HS-5 (cell line): ENCODE measurements around the gene SLC35F3.
A peak's percentile ranks its signal among the peaks of the same experiment; 100 is the strongest.
"Not testable (repeated sequence)": the region's sequence is repeated elsewhere in the genome, so short reads cannot be mapped to it uniquely, and the experiment has no call there.

Experiments used
- DNase-seq: peaks from one replicate; pipeline ENCODE4 v3.0.0-alpha.2; 2012; ENCODE audit warnings: low read depth

The SLC35F3 gene

DNA sequence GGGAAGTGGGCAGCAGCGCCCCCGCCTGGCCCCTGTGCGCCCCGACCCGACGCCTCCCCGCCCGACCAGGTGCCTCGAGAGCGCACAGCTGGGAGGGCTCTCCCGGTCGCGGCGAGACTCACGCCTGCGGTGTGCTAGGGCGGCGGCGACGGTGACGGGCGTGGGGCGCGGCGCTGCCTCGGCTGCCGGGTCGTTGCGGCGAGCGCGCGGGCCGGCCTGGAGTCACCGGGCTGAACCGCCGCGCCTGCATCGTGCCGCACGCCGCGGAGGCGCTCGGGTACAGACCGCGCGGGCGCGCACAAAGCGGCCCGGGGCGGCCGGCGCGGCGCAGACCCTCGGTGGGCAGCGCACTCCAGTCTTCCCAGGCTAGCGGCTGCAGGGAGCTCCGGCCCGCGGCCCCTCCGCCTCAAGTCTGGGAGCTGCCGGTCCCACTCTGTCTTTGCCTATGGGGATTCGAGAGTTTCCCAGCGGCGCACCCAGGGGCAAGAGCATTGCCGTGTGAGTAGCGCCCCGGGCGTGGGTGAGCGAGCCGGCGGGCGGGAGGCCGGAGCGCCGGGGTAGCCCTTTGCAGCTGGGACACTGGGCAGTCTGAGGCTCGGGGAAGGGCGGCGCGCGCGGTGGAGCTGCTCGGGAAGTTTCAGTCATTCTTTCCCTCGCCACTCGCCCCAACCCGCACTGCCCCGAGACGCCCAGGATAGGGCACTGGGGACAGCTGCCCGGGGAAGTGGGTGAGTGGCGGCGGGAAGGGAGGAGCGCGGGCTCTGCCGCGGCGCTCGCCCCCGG is at the start of gene SLC35F3:
SLC35F3 (plus strand) TSS at position 44 of the 783 bp plus-strand sequence.
- DNase-seq, result no peak

DNA sequence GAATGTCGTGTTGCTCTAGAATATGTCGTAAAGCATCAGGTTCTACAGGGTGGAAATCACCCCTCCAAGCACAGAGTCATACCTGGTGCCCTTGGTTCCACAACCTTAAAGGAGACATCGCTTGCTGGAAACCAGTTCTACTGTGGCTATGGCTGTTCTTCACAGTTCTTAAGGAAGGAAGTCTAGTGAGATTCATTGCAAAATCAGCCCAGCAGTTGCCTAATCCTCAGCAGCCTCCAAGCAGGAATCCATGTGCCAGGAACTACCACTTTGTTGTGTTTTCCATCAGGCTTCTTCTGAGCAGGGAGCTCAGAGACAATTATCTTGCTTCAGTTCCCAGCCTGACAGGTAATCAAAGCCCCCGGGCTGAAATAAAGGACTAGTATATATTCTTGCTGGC is 45.0 kb upstream of the SLC35F3 start:
- no peak for DNase-seq

DNA sequence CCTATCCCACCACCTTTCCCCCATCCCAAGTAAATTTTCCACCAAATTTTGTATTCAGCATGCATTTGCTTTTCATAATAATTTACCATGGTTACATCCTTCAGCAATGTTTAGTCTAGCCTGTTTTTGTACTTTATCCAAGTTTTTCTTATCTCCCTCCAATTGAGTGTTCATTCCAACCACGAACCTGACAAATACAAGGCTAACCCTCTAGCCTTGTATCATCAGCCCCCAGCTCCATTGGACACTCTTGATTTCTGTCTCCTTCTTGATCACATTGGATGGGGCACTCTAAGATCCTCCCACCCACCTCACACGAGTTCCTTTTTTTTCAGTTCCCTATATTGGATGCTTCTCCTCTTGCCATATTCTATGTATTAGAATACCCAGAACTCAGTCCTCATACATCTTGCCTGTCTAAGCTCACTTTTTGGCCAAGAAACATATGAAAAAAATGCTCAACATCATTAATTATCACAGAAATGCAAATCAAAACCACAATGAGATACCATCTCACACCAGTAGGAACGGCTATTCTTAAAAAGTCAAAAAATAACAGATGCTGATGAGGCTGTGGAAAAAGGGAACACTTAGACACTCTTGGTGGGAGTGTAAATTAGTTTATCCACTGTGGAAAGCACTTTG is 40.5 kb upstream of the SLC35F3 start:
- no peak for DNase-seq

DNA sequence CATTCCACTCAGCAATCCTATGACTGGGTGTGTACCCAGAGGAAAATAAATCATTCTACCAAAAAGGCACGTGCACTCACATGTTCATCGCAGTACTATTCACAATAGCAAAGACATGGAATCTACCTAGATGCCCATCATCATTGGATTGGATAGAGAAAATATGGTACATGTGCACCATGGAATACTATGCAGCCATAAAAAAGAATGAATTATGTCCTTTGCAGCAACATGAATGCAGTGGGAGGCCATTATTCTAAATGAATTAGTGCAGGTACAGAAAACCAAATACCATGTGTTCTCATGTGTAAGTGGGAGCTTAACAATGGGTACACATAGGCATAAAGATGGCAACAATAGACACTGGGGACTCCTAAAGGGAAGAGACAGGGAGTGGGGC is 39.9 kb upstream of the SLC35F3 start:
- no peak for DNase-seq

DNA sequence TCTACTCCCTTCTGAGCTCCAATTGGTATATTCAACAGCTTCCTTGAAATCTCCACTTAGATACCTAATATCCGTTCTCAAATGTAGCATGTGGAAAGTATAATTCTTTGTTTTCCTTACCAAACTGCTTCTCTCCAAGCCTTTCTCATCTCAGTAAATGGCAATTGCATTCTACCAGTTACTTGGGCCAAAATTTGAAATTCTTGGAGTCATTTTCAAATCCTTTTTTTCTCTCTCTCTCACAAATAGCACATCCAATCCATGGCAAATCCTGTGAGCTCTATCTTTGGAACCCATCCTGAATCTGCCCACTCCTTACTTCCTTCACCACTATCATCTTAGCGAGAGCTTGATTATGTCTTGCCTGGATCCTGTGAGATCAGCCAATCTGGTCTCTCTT is 39.3 kb upstream of the SLC35F3 start:
- DNase-seq, result no peak

DNA sequence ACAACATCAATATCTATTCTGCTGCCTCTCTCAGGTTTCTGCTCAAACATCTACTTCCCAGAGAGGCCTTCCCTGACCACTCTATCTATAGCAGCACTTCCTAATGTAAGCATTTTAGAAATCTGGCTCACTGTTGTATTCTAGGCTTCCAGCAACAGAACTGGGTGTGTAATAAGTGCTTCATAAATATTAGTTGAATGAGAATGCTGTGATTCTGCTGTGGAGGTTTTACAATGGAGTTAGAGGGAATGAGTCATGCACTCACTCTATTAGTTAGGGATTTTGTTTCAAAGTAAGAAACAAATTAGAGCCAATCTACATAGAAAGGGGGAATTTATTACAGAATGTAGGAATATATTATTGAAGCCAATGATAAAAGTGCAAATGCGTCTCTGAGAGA is 38.6 kb upstream of the SLC35F3 start:
- no peak for DNase-seq

DNA sequence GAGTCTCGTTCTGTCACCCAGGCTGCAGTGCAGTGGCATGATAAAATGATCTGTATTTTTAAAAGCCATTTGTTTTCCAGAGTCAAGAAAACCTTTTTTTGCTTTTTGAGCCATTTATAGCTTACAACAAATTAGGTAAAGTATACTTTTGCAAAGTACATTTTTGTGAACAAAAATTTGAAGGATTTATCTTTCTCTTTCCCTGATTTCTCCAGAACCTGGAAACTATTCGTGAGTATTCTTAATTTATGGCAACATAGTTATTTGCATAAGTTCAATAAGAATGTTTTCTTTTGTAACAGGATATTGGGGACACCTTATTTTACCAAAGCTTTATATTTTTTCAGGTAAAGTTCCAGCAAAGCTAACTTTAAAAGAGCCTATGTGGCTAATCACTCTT is 37.4 kb upstream of the SLC35F3 start:
- no peak for DNase-seq

DNA sequence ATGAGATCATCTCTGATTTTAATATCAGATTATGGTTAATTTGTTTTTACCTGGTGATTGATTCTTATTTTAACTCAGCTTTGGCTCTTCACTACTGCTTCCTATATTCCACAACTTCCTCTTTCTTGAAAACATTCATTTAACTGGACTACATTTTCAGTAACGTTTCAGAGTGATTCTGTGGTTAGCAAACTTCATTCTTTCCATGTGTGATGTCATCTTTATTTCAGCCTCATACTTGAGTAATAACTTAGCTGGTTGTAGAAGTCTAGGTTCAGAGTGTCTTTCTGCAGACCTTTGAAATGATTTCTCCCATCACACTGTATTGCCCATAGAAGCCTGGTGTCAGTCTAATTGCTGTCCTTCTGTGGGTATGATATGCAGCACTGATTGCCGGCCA is 36.0 kb upstream of the SLC35F3 start:
- peak; percentile 28 for DNase-seq

DNA sequence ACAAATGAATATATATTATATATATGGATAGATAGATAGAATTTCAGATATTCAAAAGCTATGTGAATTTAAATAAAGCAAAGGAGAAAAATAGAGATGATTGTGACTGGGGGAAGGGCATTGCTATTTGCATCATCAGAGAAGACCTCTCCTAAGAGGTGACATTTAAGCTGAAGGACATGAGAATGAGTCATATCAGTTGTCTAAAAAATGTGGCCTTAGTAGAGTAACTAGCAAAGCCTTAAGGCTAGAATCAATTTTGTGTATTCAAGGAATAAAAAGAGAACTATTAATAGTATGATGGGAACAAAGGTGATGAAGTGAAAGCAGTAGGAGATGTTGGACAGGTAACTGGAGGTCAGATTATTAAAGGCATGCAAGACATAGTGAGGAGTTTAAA is 34.8 kb upstream of the SLC35F3 start:
- DNase-seq, result no peak

DNA sequence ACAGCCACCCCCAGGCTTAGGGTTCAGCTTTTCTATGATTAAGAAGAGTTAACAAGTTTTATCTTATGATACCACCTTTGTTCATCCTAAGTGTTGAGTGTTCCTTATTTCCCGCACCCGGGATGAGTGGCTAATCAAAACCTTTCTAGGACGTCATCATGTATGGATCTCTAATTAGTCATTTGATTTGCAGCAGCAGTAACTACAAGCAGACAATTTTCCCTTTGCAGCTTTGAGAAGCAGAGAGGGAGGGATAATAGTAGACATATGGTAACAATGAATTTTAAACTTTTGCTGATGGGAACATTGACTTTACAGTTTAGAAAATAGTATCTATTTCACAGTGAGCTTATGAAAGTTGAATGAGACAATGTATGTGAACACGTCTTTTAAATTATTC is 30.8 kb upstream of the SLC35F3 start:
- no peak for DNase-seq

DNA sequence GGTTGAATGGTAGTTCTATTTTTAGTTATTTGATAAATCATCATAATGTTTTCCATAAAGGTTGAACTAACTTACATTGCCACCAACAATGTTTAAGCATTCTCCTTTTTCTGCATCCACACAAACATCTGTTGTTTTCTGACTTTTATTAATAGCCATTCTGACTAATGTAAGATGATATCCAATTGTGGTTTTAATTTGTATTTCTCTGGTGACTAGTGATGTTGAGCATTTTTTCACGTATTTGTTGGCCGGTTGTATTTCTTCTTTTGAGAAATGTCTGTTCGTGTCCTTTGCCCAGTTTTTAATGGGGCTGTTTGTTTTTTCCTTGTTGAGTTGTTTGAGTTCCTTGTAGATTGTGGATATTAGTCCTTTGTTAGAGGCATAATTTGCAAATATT is 24.6 kb upstream of the SLC35F3 start:
- no peak for DNase-seq

DNA sequence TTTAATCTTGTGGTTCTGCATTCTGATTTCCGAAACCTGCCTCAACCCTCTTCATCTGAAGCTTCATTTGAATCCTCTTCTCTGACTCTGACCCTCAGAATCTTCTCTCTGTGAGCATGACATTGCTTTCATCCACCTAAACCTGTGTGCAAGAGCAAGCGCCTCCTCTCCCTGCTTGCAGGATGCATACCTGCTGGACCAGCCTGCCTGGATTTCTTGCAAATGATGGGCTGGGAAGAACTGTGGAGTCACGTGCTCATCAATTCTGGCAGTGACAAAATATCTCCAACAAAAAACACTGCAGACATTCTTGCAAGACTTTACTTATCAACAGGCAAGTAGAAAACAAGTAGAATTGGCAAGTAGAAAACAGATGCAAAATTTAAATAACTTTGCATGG is 20.8 kb upstream of the SLC35F3 start:
- DNase-seq, result no peak

DNA sequence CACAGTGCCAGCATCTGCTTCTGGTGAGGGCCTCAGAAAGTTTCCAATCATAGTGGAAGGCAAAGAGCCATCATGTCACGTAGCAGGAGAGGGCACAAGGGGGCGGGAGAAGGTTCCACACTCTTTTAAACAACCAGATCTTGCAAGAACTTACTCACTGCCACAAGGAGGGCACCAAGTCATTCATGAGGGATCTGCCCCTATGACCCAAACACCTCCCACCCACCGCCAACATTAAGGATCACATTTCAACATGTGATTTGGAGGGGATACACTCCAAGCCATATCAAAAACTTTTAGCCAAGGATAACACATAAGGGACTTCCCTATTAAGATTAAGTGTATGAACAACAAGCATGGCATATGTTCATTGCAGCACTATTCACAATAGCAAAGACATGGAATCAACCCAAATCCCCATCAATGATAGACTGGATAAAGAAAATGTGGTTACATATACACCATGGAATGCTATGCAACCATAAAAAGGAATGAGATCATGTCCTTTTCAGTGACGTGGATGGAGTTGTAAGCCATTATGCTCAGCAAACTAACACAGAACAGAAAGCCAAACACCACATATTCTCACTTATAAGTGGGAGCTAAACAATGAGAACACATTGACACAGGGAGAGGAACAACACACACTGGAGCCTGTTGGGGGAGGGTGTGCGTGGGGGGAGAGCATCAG is 19.9 kb upstream of the SLC35F3 start:
- DNase-seq, result peak; percentile 26

DNA sequence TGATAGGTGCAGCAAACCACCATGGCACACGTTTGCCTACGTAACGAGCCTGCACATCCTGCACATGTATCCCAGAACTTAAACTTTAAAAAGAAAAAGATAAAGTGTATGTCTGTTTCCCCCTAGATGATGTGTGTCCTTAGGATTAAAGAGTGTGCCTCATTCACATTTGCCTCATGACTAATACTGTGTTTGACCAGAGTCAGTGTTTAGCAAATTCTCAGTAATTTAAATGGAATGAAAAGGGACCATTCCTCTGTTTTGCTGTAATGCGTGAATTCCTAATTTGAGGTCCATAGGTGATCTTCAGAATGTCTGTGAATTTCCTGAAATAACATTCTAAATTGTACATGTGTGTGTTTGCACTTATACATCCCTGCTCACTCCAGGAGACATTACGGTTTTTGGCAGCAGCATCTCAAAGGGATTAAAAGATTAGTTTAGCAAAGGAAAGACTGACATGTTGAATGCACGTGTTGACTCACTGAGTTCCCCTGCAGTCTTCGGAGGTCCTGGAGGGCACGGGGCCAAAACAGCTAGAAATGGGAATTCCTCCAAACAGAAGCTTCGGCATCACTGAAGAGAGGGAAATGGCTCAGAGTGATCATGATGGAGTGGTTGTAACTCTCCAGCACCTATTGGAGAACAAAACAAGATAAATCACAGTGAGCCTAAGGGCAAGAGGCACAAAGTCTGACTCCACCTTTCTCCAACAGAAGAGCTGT is 19.1 kb upstream of the SLC35F3 start:
- peak; percentile 45 for DNase-seq

DNA sequence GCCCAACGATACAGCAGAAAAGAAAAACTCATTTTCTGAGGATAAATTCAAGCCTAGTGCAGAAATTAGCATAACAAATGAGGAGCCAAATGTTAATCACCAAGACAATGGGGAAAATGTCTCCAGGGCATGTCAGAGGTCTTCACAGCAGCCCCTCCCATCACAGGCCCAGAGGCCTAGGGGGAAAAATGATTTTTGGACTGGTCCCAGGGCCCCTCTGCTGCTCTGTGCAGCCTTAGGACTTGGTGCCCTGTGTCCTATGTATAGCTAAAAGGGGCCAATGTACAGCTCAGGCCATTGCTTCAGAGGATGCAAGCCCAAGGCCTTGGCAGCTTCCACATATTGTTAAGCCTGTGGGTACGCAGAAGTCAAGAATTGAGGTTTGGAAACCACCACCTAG is 13.3 kb upstream of the SLC35F3 start:
- DNase-seq, result not testable (repeated sequence)

DNA sequence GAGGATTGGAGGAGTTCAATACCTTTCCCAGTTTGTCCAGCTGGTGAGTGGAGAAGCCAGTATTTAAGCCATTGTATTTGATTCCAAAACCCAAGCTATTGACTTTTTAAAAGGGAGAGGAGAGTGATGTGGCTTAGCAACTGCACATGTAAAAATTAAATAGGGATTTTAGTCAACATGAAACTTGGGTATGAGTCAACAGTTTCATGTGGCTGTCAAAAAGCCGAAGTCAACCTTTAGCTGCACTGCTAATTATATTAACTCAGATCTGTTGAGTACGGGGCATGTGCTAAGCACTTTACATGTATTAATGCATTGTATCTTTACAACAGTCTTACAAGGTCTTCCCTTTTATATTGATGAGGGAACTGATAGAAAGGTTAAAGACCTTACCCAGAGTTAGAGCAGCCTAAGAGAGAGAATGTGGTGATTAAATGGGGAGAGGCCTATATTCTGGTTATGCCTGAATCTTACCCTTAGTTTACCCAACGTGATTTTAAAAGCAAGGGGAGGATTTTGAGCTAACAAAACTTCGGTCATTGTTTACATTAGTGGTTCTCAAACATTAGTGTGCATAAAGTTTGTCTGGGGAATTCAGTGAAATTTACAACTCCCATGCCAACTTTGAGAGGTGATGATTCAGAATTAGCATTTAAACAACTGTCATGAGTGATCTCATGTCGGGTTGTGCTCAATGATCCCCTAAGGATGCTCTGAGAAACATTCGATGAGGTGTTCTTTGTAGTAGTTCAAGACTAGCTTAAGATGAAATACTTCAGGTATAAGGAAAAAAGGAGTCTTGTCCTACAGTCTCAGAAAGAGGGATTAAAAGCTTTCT is 6.9 kb upstream of the SLC35F3 start:
- DNase-seq, result no peak

DNA sequence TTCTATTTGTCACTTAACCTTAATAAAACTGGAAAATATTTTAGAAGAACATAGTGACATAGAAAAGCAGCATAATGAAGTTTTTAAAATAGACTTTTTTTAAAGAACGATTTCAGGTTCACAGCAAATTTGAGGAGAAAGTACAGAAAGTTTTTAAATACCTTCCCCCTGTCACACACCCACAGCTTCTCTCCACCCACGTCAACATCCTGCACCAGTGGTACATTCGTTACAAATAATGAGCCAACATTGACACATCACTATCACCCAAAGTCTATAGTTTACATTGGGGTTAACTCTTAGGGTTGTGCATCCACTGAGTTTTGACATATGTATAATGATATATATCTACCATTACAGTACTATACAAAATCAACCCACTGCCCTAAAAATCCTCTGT is 3.0 kb upstream of the SLC35F3 start:
- DNase-seq, result no peak

DNA sequence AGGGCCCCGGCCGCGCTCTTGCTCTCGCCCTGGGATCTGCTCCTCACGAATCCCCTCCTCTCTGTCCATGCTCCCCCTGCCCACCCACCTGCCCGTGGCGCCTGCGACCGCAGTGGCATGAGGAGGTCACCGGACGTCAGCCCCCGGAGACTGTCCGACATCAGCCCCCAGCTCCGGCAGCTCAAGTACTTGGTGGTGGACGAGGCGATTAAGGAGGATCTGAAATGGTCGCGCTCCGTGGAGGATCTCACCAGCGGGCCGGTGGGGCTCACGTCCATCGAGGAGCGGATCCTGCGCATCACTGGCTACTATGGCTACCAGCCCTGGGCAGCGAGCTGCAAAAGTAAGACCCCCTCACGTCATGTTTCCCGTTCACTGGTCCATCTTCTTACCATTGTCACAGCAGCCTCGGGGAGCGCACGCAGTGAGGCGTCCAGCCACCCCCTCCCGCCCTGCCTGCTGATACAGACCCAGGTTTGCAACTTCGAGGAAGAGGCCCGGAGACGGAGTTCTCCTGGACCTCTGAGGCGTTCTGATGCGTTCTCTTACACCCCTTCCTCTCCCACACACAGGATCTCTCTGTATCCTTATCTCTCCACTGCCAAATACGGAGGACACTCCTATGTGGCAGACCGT is 1.1 kb downstream of the SLC35F3 start:
- DNase-seq, result no peak

DNA sequence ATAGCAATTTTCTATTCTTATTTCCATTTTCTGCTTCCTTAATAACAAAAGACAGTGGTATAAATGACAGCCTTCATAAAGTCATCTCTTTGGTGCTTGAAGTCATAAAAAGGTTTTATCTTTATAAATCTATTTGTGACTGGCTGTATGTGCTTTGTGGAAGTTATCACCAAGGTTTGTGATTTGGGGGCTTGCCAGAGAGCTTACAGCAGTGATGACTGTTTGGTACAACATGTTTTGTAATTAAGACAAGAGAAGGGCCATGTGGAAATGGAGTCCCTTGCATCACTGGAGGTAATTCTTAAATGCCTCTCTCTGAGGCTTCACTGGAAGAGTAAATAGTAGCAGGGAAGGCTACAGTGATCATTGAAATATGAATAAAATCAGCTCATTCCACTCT is 2.7 kb downstream of the SLC35F3 start:
- DNase-seq, result no peak

DNA sequence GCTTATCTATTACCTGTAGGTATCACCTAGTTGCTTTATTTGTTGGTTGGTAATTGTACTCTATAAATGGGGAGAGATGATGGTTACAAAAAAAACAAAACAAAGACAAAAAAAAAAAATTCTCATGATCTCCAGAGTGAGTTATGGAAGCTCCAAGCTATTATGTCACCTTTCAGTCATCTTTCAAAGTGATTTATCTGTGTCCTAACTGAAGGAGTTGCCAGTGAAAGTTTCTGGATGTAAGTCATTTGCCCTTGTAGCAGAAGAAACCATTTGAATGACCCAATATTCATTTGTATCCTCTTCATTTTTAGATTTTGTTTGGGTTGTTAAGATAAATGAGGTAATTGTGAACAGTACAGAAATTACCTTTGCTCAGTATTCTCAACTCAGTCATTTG is 3.6 kb downstream of the SLC35F3 start:
- DNase-seq, result no peak

DNA sequence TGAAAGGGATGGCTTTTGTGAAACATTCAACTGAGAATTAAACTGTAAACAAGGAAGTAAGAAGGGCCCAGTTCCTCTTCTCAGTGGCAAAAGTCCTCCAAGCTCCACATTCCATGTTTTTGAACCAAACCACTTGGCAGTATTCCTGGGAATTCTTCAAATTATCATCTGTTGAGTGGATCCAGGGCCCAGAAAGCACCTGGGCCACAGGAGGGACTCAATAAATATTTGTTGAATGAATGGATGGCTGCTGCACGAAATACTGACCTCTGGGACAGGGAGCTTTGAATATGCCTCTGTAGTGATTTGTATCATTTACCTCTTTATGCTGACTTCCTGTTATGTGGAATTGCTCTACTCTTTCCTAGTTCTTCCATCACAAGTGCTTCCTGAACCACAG is 4.7 kb downstream of the SLC35F3 start:
- peak; percentile 95 for DNase-seq
